ENCODE measurements around the gene KIRREL1.
A peak's percentile ranks its signal among the peaks of the same experiment; 100 is the strongest.

Gene KIRREL1

DNA sequence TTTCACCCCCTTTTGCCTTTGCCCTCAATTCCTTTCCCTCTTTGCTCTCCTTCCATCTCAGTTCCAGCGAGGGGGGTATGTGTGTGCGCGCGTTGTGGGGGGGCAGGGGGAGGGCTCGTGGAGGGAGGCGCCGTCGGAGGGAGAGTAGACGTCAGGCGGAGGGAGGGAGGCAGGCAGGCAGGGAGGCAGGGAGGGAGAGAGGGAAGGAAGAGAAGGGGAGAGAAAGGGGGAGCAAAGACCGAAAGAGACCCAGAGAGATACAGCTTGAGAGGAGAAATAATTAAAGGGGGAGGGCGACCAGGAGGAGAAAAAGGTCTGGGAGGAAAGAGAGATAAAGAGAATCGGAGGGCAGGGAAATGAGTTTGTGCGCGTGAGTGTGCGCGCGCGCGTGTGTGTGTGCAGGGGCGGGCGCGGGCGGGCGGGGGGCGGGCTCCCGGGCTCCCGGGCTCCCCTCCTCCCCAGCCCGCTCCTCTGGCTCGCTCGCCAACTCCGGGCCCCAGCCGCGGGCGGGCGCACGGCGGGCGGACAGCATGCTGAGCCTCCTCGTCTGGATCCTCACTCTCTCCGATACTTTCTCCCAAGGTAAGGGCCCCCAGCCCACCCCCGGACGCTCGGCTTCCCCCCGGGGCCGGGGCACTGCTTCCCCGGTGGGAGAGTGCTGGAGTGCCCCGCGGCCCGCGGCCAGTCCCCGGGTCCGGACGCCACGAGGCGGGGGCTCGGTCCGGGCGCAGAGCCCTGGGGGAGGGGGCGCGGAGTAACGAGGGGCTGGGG, at the start of gene KIRREL1:
Gene KIRREL1 (plus strand): TSS at position 499 of the 771 bp plus-strand sequence. CDS start 32 bp downstream, at position 531.
- peak; percentile 87 for DNase-seq (ENCODE audit: low spot score)

DNA sequence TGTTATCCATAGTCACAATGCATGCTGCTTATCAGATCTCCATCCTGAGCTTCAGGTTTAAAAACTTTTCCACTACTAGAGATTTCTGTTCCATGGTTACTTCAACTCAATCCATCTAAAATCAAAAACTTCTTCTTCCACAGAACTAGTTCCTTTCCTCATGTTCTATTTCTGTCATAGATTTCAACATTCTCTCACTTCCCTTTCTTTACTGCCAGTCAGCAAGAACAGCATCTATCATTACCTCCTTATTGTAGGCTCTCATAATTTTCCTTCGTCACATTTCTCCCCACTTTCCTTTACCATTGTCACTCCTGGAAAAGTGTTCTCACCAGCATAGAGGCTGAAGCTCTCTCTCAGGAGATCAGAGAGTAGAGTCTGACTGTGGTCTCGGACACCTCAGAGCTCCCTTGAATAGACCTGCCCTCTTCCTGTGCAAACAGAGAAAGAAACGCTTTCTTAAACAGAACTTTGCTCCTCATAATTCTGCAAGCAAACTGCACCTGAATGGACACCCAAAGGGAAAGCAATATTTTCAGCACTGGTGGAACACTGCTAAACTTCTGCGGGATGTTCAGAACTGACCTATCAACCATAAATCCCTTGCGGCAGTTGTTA, 48.7 kb upstream of the KIRREL1 start:
- DNase-seq (ENCODE audit: low spot score): no peak

DNA sequence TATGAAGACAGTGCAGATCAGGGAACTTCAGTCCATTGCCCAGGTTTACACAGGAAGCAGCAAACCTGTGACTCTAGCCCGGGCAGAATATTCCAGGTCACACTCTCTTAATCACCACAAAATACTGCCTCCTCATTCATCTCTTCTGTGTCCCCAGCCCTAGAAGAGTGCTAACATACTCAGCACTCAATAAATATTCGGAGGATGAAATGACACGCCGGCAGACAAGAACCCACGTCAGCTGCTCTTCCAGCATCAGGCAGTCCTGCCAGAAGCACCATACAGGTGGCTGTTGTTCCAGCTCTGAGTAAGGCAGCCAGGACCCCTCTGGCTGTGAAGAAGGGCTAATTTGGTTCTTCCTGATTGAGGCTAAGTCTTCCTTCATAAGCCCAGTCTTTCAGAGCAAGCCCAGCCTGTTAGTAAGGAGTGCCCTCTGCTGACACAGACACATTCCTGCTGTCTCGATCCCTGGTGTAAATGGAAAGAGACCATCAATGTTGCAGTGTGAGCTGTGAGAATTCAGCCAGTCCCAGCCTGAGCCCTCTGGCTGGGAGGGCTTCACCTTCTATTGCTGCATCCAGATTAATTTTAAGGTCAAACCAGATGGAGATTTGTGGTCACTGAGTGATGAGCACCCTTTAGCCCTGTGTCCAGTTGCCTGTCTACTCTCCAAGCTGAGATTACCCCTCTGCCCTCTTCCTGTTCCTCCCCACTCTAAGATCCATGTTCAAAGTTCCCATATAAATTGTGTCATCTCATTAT, 45.0 kb upstream of the KIRREL1 start:
- DNase-seq (ENCODE audit: low spot score): peak; percentile 41

DNA sequence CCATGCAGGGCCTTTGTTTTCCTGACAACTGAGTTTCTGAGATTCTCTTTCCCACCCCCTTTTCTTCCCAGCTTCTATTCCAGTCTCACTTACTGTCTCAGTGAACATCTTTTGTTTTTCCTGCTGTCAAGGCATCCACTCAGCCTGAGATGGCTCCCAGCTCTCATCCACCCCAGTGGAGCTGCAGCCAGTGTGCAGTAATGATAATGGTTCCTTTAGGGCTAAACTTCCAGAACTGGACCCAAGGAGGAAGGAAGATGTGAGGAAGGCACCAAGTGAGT, 44.4 kb upstream of the KIRREL1 start:
- no peak for DNase-seq (ENCODE audit: low spot score)

DNA sequence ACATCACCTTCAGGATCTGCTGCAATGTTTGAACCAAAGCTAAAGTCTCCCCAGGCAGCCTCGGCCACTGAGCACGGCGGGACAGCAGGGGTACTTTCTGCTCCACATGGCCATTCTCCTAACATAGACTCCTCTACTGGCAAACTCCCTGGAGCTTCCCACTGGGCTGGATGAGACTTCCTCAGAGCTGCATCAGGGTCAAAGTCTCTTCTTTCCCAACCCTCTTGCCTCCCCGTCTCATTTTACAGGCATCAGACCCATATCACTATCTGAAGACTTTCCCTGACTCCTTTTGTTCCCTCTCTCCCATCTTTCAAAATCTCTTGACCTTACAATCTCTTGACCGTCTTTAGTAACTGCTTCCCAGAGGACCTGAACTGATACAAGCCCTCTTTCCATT, 42.2 kb upstream of the KIRREL1 start:
- DNase-seq (ENCODE audit: low spot score): no peak

DNA sequence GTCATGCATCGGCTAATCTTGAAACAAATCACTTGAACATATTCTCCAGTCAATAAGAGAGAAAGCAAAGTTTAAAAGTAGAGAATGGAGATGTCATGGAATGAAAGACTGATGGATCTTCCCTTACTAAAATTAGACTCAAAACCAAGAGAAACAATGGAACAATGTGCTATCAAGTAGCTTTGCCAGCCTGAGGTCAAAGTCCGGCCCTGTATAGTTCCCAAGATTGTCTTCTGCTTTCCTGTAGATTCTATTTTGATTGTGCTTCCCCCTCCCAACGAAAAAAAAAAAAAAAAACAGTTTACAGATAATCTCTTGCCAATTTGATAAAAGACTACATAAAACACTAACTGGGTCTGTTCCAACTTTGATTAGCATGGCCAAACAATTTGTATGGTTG, 40.8 kb upstream of the KIRREL1 start:
- no peak for DNase-seq (ENCODE audit: low spot score)

DNA sequence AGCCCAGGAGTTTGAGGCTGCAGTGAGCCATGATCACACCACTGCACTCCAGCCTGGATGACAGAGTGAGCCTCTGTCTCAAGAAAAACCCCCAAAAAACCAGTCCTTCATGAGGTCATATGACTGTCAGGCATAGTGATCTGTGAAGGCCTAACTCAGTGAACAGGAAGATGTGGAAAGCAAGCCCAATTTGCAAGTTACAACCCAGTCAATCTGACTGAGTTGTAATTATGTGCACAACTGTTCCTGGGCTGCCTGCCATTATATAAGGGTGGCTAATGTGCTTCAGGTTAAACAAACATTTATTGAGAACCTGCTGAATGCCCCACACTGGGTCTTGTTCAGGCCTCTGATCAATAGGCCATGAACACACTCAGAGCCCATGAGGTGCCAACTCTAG, 38.2 kb upstream of the KIRREL1 start:
- no peak for DNase-seq (ENCODE audit: low spot score)

DNA sequence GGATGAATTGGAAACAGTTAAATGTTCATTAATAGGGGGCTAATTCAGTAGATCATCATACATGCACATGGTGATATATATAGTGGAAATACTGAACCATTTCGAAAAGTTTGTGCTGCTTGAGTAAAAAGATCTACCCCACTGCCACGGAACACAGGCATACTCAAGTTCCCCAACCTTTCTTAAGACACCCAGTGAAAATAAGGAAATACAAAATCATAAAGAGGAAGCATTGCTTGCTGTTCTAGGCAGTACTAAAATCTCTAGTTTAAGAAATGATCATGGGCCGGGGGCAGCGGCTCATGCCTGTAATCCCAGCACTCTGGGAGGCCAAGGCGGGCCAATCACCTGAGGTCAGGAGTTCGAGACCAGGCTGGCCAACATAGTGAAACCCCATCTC, 37.6 kb upstream of the KIRREL1 start:
- DNase-seq (ENCODE audit: low spot score): no peak

DNA sequence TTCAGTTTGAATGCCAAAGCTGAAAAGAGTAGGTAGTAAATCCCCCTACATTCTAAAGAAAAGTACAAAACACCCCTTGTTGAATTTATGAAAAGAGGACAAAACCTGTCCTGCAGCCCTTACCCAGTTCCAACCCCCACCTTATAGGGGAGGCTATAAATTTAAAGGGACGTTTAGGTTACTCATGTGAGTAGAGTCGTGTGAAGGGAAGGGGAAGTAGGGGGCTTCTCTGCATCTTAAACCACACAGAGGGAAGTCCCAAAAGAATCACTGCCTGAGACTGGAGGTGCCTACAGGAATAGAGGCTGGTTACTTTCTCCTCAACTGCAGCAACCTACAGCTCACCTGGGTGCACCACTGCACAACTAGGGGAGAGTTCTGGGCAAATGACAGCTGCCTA, 36.7 kb upstream of the KIRREL1 start:
- DNase-seq (ENCODE audit: low spot score): no peak

DNA sequence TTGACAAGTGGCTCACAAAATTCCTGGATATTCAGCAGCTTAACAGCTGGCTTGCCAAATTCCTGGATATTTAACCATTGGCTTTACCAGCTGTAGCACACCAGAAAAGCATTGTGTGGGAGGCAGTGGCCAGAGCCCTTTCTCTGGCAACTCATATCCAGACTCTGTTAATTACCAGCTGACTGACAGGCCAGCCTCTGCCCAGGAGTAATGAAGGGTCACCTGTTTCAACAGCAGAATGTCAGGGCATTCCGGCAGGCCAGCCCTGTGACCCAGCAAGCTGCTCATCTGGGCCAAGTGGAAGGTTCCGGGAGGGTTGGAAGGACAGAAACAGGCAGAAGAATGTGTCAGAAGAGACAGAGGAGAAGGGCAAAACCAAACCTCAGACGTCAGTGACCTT, 35.2 kb upstream of the KIRREL1 start:
- no peak for DNase-seq (ENCODE audit: low spot score)

DNA sequence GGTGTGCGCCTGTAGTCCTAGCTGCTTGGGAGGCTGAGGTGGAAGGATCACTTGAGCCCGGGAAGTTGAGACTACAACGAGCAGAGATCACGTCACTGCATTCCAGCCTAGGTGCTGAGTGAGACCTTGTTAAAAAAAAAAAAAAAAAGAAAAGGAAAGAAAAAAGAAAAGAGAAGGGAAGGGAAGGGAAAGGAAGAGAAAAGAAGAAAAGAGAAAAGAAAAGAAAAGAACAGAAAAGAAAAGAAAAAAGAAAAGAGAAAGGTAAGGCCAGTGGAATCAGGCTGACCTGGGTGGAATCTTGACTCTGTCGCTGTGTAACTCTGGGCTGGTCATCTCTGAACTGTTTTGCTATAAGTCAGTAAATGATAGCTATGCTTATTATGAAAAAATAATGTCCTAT, 33.7 kb upstream of the KIRREL1 start:
- DNase-seq (ENCODE audit: low spot score): no peak

DNA sequence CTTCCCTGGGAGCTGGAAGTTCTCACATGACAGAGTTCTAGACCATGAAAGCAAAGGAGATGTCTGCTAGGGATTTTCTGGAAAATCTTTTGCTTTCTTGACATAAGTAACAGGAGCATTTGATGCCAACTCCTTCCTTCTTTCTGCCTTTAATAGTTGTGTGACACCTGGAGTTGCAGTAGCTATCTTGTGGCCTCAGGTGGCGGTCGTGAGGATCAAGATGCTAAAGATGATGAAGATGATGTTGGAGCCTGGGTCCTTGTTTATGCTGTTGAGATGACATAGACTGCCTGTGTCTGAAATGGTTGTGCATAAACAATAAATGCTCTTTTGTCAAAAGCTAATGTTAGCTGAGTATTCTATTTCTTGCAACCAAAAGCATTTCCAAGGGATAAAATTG, 32.7 kb upstream of the KIRREL1 start:
- DNase-seq (ENCODE audit: low spot score): no peak

DNA sequence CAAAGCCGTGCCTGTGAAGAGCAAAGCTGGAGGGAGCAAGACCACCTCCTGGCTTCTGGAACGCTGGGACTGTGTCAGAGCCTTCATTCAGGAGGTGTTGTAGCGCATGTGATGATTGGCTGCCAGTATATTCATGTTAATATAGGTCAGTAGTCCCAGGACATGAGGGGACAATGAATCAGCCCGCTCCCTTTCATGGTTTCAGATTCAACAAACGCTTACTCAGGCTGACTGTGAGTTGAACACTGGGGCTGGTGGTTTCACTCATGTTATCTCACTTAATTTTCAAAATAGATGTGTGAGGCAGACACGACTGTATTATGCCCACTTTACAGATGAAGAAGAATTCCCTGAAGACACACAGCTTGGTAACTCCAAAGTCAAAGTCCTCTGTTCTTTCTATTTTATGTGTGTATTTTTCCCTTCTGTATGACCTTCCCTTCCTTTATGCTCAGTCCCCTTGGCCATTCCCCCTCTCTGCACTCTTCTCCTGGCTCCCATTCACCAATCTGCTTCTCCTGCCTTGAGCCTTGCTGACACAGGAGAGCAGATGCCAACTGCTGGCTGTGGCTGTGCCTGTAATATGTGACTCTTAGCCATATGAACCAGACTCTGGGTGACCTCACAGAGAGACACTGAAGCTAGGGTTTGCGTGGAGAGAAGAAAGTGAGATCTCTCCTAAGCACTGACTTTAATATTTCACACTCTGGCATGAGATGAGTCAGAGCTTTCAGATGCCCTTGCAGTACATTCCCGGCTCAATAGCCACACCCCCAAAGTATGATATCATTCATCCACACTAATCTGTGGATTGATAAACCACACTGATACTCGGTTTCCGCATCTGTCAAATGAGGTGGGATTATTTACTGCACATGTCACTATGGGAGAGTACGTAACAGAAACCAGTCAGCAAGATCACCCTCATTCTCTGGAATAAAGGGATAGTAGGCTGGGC, 31.4 kb upstream of the KIRREL1 start:
- peak; percentile 75 for DNase-seq (ENCODE audit: low spot score)

DNA sequence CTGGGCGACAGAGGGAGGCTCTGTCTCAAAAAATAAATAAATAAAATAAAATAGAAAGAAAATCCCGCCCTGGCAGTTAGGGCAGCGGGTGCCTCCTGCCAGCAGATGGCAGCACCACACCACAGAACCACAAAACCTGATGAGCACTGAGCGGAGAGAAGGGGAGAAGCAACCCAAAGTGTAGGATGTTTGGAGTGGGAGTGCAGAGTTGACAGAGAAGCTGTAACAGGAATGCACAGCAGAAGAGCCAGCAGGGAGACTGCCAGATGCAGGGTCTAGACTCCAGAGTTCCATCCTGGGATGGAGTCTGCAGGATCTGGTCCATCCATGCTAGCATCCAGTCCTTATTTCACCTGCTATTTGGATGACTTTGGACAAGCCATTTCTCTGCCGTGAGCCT, 29.7 kb upstream of the KIRREL1 start:
- peak; percentile 87 for DNase-seq (ENCODE audit: low spot score)

DNA sequence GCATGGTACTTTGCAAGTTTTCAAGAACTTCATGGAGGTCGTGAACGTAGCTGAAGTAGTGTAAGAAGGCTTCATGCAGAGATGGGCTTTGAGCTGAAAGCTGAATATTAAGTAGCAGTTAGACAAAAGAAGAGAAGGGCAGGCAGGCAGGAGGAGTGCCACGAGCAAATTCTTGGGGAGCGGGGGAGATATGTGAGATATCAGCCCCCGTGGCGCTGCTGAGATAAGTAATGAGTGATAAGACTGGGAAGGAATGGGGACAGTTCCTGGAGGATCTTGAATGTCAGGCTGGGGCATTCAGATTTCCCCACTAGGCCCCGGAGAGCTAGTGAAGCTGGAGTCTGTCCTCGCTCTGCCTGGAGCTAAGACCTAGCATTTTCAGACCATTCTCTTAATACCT, 27.9 kb upstream of the KIRREL1 start:
- DNase-seq (ENCODE audit: low spot score): no peak

DNA sequence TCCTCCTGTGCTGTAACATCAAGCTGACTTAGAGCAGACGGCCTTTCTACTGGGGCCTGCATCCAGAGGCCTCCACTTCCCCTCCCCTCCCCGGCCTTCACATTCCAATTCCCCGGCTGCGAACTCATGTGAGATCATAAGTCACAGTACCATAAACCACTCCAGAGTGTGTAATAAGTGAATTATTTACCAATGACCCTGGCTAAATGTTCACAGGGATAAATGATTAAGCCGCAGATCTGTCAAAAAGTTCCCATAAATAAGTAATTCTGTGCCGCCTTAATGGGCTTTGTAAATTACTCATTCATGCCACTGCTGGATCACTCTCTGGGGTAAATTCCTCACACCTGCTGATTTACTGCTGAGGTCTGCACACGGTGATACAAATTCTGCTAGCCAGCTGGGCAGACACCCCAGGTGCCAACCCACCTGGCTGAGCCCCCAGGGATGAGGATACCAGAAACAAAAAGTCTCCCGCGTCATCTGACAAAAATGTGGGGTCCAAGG, 27.4 kb upstream of the KIRREL1 start:
- DNase-seq (ENCODE audit: low spot score): peak; percentile 40

DNA sequence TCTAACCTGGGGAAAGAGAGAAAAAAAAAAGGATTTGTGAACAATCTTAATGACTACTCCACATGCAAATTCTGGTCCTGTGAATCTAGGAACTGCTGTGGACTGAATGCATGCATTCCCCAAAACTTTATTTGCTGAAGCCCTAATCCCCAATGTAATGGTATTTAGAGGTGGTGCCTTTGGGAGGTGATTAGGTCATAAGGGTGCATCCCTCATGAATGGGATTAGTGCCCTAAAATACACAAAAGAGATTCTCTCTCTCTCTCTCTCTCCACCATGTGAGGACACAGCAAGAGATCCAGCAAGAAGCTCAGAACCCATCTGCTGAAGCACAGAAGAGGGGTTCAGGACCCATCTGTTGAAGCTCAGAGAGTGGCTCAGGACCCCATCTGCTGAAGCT, 26.2 kb upstream of the KIRREL1 start:
- no peak for DNase-seq (ENCODE audit: low spot score)

DNA sequence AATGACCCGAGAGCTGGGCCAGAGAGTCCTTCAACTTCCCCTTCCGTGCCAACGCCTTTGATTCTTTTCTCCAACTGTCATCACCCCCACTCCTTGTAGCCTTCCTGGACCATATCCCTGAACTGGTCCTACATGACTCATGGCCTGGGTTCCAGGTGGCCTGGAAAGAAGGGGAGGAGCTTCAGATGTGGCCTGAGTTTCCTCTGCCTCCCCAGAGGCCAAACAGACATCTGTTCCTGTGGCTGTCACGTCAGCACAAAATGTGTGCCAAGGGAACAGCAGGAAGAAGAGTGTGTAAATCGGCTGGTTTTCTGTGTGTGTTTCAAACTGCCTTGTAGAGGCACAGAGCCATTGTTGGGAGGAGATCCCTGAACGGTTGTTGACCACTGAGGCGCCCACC, 24.9 kb upstream of the KIRREL1 start:
- peak; percentile 45 for DNase-seq (ENCODE audit: low spot score)

DNA sequence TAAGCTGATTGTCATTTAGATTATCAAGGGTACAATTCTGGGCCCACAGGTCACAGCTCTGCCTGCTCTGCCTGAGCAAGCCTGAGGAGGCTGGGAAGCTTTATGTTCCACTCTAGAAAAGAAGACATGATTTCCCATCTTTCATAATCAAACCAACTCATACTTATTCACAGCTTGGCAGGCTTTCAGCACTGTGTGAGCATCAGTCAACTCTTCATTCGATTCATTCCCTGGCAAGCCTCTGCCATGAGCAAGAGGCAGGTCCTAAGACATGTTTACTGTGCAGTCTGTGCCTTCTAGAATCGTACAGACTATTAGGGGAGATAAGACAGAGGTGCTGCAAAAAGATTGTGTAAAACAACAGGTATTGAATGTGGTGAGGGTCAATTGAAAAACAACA, 24.5 kb upstream of the KIRREL1 start:
- peak; percentile 75 for DNase-seq (ENCODE audit: low spot score)

DNA sequence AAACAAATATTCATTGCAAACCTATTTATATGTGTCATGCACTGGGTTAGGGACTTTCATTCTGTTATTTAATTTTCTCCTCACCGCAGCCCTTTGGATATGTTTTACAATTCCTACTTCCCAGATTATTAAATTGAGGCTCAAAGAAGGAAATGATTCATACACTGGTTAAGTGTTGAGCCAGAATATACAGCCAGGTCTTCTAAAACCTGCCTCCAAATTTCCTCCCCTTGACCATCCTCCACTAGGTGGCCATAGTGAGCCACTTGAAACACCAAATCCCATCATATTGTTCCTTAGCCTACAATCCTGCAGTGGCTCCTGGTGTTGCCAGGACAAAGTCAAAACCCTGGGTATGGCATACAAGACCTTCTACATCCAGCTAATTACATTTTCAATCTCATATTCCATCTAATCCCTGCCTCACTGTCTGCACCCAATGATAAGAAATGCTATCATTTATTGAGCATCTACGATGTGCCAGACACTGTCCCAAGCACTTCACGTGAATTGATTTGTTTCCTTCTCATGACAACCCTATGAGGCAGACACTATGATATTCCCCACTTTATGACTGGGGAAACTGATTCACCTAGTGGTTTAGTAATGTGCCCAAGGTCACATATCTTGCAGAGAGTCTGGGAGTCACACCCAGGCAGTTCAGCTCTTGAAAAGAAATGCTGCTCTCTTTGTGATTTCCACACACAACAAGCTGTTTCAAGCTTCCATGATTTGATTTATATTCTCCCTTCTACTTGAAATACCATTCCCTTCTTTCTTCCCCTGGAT, 23.6 kb upstream of the KIRREL1 start:
- peak; percentile 84 for DNase-seq (ENCODE audit: low spot score)

DNA sequence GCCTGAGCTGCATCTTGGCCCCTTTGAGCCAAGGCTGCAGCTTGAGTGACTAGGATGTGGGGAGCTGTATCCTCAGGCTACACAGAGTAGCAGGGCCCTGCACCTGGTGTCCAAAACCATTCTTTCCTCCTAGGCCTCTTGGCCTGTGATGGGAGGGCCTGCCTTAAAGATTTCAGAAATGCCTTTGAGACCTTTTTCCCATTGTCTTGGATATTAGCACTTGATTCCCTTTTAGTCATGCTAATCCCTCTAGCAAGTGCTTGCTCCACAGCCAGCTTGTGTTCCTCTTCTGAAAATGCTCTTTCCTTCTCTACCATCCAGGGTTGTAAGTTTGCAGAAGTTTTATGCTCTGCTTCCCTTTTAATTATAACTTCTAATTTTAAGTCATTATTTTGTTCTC, 21.7 kb upstream of the KIRREL1 start:
- DNase-seq (ENCODE audit: low spot score): no peak

Data from AG20443 (cell line).